ENCODE results near the gene TBCD.

DNA sequence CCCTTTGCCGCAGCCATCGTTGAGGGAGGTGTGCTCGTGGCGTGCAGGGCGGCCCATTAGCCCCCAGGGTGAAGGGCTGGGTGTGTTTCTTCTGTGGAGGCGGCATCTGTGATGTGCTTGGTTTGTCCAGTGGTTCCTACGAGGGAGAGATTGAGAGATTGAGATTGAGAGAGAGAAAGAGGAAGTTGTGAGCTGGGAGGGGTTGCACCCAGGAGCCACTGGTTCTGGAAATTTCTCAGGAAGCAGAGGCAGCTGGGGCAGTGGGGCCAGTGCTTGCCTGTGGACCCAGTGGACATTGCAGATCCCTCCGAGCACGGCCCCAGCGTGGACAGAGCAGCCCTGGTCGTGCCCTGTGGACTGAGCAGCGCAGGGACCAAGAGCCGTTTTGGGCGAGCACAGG lies 160.0 kb downstream of the TBCD start:
- TF ChIP-seq FOXM1 (IDR thresholded peaks at IDR 0.05; ENCODE audit: borderline replicate concordance) (no peak), BHLHE40 (IDR thresholded peaks at IDR 0.05; ENCODE audit: borderline replicate concordance) (no peak), FOXK2 (IDR thresholded peaks at IDR 0.05) (no peak)

Measured in HEK293T (cell line).